GM12891 (cell line): Measurements from ENCODE around the gene PREX1.

Experiments used
- DNase-seq: peaks from one replicate; pipeline ENCODE4 v3.0.0; 2011; ENCODE audit warnings: low spot score; ENCODE audit not compliant: insufficient read length
- FAIRE-seq: peaks from 2 replicates; lab custom pipeline; 2011; peaks lifted over from hg19 to GRCh38; lab: Jason Lieb, UNC
- PAX5 ChIP-seq: IDR thresholded peaks from 2 replicates; pipeline ENCODE4 v1.6.1; 2011; ENCODE audit warnings: low read length, moderate library complexity, mild to moderate bottlenecking; ENCODE audit not compliant: insufficient read depth, severe bottlenecking
- POLR2A ChIP-seq: IDR thresholded peaks from 2 replicates; pipeline ENCODE4 v1.6.1; 2011; ENCODE audit warnings: low read depth, low read length, control low read depth
- POLR2AphosphoS5 ChIP-seq: IDR thresholded peaks from 2 replicates; pipeline ENCODE4 v1.6.1; 2011; ENCODE audit warnings: low read depth, low read length, control low read depth
- POU2F2 ChIP-seq: IDR thresholded peaks from 2 replicates; pipeline ENCODE4 v1.6.1; 2011; ENCODE audit warnings: low read depth, mild to moderate bottlenecking, control low read depth, low read length, moderate library complexity
- SPI1 ChIP-seq: IDR thresholded peaks from 2 replicates; pipeline ENCODE4 v1.6.1; 2011; ENCODE audit warnings: low read depth, low read length, control low read depth
- TAF1 ChIP-seq: IDR thresholded peaks from 2 replicates; pipeline ENCODE4 v1.6.1; 2011; ENCODE audit warnings: low read depth, low read length, control low read depth

Gene PREX1

GRCh38 chr20:48596334-48596898 lies 231.4 kb downstream of the PREX1 start:
- DNase-seq (no peak), FAIRE-seq (no peak)
- TF ChIP-seq POU2F2: no peak
- no peak for TF ChIP-seq POLR2AphosphoS5
- no peak for TF ChIP-seq TAF1
- no peak for TF ChIP-seq POLR2A
- TF ChIP-seq PAX5: no peak
- TF ChIP-seq SPI1: no peak

GRCh38 chr20:48595495-48596333 lies 232.1 kb downstream of the PREX1 start:
- FAIRE-seq (no peak), DNase-seq (no peak)
- TF ChIP-seq TAF1 (no peak), POLR2AphosphoS5 (no peak), POU2F2 (no peak), POLR2A (no peak), SPI1 (no peak), PAX5 (no peak)

- FAIRE-seq (no peak), DNase-seq (no peak)
- no peak for TF ChIP-seq TAF1
- TF ChIP-seq POLR2AphosphoS5: no peak
- no peak for TF ChIP-seq POLR2A
- no peak for TF ChIP-seq SPI1
- TF ChIP-seq POU2F2: no peak
- no peak for TF ChIP-seq PAX5
Observed at GRCh38 chr20:48594533-48594932, 233.3 kb downstream of the PREX1 start.

GRCh38 chr20:48592107-48592940 lies 235.5 kb downstream of the PREX1 start:
- TF ChIP-seq POLR2A (no peak), POLR2AphosphoS5 (no peak), PAX5 (no peak), POU2F2 (no peak), SPI1 (no peak), TAF1 (no peak)
- no peak for FAIRE-seq
- no peak for DNase-seq

- TF ChIP-seq TAF1 (no peak), POLR2AphosphoS5 (no peak), POU2F2 (no peak), POLR2A (no peak), SPI1 (no peak), PAX5 (no peak)
- DNase-seq (no peak), FAIRE-seq (no peak)
Observed at GRCh38 chr20:48586730-48587129, 241.1 kb downstream of the PREX1 start.

GRCh38 chr20:48585061-48585870 lies 242.5 kb downstream of the PREX1 start:
- DNase-seq: no peak
- FAIRE-seq: no peak

GRCh38 chr20:48584391-48585060 lies 243.3 kb downstream of the PREX1 start:
- TF ChIP-seq POU2F2 (no peak), SPI1 (no peak), POLR2A (no peak), POLR2AphosphoS5 (no peak), TAF1 (no peak), PAX5 (no peak)
- FAIRE-seq: no peak
- DNase-seq: no peak

More at GRCh38 chr20:48585061-48585870, 242.5 kb downstream of the PREX1 start:
- TF ChIP-seq POLR2A: no peak
- TF ChIP-seq TAF1: no peak
- no peak for TF ChIP-seq POU2F2
- no peak for TF ChIP-seq SPI1
- TF ChIP-seq POLR2AphosphoS5: no peak
- TF ChIP-seq PAX5: no peak

GRCh38 chr20:48583801-48584200 lies 244.0 kb downstream of the PREX1 start:
- DNase-seq: no peak
- FAIRE-seq: no peak
- TF ChIP-seq TAF1 (no peak), POU2F2 (no peak), PAX5 (no peak), SPI1 (no peak), POLR2A (no peak), POLR2AphosphoS5 (no peak)
